NCI-H82 (cell line): ENCODE results near the gene KPNA4.
"Not testable (repeated sequence)": the region's sequence is repeated elsewhere in the genome, so short reads cannot be mapped to it uniquely, and the experiment has no call there.

ENCODE experiments used
- DNase-seq: peaks from one replicate; lab custom pipeline; 2025; lab: John Stamatoyannopoulos, UW

Gene KPNA4

DNA sequence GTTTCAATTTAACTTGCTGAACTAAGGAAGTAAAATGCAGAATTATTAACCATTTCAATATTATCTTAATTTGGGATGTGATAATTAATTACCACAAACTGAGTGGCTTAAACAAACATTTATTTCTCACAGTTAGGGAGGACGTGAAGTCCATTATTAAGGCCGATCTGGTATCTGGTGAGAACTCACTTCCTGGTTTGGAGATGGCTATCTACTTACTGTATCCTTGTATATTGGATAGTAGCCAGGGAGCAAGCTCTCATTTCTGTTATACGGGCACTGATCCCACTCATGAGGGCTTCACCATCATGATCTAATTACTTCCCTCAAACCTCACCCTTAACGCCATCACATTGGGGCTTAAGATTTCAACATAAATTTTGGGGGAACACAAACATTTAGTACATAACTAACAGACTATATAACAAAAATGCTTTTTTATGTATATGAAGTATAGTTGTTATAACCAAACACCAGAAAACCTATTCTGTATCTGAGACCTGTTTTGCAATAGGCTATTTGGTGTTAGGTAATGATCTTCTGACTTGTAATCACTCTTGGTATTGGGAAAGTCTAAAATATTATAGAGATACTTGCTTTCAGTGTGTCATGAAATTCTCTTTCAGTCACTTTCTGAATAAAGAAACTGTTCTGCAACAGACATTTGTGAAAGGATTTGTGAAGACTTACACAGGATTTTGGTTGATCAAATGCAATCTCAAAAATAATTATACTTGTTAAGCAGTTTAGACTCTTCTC, 4.7 kb upstream of the KPNA4 start:
- DNase-seq = peak; percentile 30

DNA sequence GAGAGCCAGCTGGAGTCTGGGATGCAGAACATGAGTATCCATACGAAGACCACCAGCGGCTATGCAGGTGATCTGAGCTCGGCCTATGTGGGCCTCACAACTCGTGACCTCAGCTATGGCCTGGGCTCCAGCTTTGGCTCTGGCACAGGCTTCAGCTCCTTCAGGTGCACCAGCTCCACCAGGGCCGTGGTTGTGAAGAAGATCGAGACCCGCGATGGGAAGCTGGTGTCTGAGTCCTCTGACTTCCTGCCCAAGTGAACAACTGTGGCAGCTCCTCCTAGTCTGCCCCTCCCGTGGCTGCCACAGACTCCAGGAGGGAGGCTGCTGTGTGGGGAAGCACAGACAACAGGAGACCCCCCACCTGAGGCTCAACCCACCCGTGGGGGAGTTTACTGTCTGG, 3.6 kb upstream of the KPNA4 start:
- no peak for DNase-seq

DNA sequence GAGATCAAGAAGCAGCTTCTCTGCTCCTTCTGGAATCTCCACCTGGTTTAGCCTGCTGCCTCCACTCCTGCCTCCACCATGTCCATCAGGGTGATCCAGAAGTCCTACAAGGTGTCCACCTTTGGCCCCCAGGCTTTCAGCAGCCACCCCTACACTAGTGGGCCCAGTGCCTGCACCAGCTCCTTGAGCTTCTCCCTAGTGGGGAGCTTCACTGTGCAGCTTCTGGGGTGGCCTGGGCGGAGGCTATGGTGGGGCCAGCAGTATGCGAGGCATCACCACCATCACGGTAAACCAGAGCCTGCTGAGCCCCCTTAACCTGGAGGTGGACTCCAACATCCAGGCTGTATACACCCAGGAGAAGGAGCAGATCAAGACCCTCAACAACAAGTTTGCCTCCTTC, 2.4 kb upstream of the KPNA4 start:
- DNase-seq = no peak

DNA sequence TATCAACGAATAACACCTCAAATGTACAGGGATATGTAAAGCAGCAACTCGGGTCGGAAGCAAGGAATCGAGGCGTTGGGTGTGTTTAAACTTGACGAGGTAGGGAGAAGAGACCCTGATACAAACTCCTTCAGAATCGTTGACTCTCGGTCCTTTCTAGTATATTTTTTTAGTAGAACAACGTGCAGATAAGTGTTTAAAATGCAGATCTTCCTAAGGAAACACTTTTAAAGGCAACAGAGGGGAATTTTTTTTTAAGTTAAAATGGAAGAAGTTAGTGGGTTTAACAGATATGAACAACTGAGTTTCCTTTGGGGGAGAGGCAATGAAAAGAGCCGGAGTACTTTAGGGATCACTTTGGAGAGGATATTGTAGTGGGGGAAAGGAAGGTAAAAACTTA, 1.1 kb upstream of the KPNA4 start:
- peak; percentile 29 for DNase-seq

DNA sequence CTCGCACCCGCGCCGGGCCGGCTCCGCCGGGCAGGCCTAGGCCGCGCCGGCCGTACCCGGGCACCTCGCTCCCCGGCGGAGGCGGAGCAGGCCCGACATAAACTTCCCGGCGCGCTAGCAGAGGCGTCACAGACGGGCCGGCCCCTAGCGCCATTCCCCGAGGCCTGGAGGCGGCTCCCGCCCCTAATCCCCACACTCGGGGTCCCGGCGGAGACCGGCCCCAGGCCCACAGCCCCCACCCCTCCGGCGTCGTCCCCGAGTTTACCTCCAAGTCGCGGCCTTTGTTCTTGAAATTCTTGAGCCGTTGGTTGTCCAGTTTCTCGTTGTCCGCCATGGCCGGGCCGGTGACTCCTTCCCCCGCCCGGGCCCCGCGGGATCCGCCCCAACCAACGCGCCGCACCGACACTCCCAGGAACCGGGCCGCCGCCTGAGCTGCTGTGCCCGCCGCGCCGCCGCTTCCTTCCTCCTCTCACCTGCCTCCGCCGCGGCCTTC, 376 bp downstream of the KPNA4 start:
- peak; percentile 74 for DNase-seq

DNA sequence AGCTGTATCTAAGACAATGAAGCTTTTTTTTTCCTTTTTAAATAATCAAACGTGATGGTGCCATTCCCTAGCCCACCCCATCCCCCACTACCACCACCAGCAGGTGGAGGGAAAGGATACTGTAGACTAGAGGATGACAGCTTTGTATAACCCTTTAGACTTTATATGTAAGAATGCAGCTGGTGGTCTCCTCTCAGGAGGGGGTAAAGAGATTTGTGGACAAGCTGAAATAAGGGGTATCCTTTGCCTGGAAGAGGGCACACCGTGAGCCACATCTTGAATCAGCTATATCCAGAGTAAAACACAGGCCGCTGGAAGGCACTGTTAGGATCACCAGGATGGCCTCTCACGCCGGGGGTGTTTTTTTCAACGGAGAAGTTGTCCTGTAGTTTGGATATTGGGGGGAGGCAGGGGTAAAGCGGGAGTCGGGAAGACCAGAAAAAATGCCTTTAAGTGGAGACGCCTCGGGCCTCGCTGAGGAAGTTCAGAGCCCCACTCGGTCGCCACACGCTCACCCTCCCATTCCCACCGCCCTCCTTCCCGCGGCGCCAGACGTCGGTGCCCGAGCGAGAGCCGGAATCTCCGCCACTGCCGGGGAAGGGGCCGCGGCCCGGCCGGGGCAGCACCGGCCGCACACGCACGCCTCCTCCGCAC, 986 bp downstream of the KPNA4 start:
- peak; percentile 65 for DNase-seq

DNA sequence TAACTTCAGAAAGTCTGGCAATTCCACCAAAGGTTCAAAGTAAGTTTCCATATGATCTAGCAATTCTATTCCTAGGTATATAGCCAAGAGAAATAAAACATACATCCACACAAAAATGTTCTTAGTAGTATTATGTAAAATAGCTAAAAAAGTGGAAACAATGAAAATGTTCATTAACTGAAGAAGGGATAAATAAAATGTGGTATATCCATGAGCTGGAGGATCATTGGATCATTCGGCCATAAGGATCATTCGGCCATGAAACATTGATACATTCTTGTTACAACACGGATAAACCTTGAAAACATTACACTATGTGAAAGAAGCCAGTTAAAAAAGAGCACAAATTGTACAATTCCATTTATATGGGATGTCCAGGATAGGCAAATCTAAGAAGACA, 2.4 kb downstream of the KPNA4 start:
- no peak for DNase-seq

DNA sequence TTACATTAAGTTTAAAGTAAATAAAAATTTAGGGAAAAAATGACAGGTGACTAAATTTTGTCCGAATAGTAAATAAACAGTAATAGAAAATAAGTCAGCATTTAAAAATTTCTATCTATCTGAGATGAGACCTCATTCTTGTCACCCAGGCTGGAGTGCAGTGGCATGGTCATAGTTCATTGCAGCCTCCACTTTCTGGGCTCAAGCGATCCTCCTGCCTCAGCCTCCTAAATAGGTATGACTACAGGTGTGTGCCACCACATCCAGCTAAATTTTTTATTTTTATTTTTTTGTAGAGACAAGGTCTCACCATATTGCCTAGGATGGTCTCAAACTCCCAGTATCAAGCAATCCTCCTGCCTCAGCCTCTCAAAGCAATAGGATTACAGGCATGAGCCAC, 7.8 kb downstream of the KPNA4 start:
- no peak for DNase-seq

DNA sequence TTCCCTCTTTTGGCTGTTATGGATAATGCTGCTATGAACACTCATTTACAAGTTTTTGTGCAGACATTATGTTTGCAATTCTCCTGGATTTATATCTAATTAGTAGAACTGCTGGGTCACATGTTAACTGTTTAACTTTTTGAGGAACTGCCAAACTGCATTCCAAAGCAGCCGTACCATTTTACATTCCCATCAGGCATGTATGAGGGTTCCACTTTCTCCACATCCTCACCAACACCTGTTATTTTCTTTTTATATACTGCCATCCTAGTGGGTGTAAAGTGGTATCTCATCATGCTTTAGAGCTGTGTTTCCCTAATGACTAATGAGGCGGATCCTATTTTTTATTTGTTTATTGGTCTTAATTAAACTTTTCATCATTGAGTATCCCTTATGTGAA, 9.2 kb downstream of the KPNA4 start:
- no peak for DNase-seq

DNA sequence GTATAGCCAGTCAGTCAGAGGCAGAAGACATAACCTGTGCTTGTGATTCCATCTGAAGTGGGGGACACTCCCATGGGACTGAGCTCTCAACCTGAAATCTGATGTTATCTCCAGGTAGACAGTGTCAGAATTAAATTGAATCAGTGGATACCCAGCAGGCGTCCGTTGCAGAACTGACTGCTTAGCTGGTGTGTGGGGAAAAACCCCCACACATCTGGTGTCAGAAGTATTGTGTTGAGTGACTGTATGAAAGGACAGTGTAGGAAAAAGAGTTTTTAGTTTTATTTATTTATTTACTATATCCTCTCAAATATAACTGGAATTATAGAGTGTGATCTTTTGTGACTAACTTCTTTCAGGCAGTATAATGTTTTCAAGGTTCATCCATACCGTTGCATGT, 10.4 kb downstream of the KPNA4 start:
- no peak for DNase-seq

DNA sequence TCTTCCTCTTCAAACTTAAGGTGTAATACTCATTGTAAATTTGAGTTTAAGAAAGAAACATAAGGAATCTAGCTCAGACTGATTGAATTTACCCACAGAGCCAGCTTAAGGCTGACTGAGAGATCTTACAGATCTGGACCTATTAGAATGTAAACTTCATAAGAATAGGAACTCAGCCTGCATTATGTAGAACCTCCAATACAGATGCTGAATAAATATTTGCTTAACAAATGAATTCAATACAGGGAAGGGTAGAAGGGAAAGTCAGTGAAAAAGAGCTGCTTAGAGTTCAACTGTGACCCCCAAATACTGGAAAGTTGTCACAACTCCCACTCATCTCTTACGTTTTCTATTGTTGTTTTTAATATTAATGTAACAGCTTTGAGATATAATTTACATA, 11.5 kb downstream of the KPNA4 start:
- DNase-seq = no peak

DNA sequence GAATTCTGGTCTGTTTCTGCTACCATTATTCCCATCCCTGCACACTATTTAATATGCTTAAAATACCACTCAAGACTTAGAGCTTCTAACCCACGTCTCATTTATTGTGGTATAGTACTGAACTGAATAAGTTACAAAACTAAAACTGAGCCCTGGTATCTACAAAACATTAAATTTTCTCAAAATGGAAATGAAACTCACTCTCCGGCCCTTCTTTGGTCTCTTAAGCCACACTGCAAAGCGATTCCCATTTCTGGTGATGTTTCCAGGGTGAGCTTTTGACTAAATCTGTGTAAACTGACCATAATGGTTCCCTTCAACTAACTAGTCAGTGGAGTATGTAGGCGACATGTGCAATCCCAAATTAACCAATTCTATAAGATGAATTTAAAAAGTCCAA, 18.6 kb downstream of the KPNA4 start:
- DNase-seq = no peak

DNA sequence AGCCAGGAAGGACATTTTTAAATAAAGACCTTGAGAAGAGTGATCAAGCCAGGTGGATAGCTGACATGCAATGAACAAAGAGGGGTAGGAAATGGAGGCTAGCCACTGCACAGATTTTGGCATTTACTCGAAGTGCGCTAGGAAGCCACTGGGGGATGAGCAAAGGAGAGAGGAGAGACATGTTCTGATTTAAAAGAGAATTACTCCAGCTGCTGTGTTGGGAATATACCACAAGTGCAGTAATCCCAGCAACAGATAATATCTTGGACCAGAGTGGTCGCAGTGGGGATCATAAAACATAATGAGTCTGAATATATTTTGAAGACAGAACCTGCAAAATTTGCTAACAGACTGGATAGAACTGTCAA, 19.9 kb downstream of the KPNA4 start:
- no peak for DNase-seq

DNA sequence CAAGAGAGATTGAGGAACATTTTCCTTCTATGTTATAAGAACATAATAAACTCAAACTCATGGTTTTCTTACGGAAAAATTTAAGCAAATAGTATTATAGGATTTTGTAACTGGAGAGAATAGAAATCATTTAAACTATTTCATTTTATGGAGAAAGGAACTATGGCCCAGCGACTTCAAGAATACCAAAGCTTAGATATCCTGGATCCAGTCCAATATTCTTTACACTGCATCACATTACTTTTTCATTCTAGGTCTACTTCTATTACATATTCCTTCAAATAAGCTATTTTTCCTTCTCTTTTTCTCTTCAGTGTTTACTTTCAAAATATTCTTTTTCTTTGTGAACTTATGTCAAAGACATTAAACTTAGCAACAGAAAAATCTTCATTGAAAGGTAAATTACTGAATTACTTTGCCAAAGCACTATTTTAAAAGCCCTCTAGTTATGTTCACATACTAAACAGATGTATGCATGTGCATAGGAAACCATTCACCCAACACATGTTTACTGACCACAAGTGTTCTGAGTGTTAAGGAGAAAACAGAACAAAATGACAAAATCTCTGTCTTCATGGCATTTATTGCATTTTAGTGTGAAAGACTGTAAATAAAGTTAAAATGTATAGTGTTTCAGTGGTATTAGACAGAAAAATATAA, 20.4 kb downstream of the KPNA4 start:
- DNase-seq = no peak

DNA sequence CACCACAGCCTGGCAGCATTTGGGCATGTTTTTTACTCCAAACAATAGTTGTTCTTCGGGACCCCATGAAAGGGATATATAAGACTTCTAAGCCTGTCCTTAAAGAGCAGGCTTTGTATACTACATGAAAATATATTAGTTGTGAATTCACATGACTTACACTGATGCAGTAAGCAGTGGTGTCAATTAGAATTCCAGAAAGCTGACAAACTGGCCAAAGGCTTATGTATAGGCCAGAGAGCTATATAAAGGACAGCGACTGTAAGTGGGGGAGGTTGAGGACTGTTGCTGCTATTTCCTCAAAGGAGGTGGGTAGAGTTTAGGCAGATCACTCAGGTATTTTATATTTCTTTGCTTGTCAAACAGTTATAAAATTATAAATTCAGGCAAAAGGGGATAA, 24.8 kb downstream of the KPNA4 start:
- no peak for DNase-seq

DNA sequence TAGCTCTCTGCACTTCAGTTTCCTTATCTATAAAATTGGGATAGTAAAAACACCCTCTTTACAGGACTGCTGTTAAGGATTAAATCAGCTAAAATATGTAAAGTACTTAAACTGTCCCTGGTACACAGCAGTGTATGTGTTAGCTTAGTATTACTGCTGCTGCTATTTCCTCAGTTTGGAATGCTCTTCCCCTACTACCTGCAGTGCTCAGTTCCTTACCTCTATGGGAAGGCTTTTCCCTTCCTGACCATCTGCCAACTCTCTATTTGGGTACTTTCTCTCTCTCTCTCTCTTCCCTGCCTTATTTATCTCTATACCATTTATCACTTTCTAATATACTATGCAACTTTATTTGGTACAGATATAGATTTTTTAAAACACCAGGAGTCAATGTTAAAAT, 26.5 kb downstream of the KPNA4 start:
- peak; percentile 25 for DNase-seq

DNA sequence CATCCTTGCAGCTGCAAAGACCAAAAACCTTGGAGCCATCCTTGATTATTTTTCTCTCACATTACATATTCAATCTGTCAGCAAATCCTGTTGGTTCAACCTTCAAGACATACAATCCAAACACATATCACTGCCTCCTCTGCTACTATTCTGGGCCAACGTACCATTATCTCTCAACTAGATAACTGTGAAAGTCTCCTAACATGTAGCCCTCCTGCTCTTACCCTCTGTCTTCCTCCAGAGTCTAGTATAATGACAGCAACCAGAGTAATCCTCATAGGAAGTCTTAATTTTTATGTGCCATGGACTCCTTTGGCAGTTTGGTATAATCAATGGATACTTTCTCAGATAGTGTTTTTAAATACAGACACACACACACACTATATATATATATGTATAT, 27.6 kb downstream of the KPNA4 start:
- DNase-seq = no peak

DNA sequence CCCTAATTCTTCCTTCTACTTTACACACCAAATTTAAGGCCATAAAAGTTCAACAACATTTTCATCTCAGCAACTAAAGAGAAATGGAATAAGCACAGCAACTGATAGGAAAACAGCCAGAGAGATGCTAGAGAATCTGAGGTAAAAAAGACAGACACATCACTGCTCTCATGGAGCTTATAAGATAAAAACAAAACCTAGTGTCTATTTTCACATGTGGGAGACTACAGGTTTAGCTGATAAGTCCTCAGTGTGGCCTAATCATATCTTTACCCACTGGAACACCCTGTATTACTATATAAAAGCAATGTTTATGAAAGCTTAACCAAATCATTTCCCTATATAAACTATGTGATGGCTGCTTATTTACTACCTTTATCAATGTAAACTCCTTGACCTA, 33.0 kb downstream of the KPNA4 start:
- DNase-seq = no peak

DNA sequence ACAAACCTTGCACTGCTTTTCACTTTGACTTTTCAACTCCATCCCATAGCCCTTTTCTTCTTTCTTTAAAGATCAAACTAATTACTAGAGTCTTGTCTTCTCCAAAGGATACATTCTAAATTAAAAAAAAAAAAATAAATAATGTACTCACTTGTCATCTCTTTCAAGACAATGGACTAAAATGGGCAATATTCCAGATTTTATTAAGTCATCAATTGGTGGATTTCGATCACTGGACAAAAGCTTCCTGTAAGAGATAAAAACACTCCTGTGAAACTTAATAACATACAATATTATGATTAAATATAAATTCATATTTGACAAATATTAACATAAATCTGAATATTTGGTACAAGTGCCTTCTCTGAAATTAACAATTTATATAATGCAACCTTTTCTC, 34.1 kb downstream of the KPNA4 start:
- no peak for DNase-seq

DNA sequence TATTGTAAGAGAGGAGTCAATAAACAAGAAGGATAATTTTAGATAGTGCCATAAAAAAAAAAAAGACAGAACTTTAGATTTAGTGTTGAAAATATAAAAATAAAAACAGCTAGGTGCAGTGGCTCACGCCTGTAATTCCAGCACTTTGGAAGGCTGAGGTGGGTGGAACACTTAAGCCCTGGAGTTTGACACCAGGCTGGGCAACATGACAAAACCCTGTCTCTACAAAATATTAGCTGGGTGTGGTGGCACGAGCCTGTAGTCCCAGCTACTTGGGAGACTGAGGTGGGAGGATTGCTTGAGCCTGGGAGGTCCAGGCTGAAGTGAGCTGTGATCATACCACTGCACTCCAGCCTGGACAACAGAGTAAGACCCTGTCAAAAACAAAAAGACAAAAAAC, 49.0 kb downstream of the KPNA4 start:
- not testable (repeated sequence) for DNase-seq

DNA sequence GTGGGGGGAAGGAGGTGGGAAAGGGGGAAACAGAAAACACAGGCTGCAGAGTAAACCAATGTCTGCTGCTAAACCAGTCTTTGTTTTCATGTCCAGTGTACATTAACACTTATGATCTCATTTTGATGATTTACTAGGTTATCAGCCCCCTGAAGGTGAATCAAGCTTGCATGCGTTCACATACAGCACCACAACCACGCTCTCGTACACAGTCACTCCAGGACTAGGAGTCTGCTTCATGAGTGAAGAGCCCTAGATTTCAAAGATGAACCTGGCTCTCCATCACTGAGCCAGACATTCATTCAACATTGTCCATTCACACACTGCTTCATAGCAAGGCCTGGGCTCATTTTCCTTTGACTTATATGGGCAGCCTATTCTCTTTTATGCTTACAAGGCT, 64.0 kb downstream of the KPNA4 start:
- no peak for DNase-seq

DNA sequence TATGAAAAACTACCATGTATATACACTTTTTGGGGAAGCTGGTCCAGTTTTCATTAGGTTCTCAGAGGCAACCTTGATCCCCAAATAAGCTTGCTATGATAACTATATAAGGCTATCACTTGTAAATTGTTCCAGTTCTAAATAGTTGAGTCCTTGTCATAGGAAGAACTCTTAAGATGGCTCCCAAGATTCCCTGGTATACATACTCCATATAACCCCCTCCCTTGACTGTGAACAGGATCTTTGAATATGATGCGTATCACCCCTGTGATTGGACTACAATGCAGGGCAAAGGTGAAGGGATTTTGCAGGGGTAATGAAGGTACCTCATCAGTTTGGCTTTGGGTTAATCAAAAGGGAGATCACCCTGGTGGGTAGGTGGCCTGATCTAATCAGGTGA, 67.2 kb downstream of the KPNA4 start:
- no peak for DNase-seq

DNA sequence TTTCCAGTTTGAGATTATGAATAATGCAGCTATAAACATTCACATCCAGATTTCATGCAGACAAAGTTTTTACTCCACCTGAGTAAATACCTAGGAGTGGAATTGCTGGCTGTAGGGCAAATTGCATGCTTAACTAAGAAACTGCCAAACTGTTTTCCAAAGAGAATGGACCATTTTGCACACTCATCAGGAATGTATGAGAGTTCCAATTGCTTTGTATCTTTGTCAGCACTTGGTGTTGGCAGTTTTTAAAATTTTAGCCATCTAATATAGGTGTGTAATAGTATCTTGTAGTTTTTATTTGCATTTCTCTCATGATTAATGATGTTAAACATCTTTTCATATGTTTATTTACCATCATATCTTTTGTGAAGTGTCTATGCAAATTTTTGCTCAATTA, 75.2 kb downstream of the KPNA4 start:
- DNase-seq = no peak
